UCSD-AML1 (cell line): ENCODE data around the gene GATA2.
A peak's percentile ranks its signal among the peaks of the same experiment; 100 is the strongest.

Experiments used
- DNase-seq: peaks from one replicate; lab custom pipeline; 2025; ENCODE audit not compliant: unreplicated experiment; lab: John Stamatoyannopoulos, UW

The GATA2 gene

GRCh38 chr3:128503164-128503651 lies 10.2 kb upstream of the GATA2 start:
- DNase-seq, result no peak

- no peak for DNase-seq
Observed at GRCh38 chr3:128502712-128503111, 9.7 kb upstream of the GATA2 start.

- DNase-seq, result no peak
Observed at GRCh38 chr3:128501431-128501830, 8.4 kb upstream of the GATA2 start.

- DNase-seq, result no peak
Observed at GRCh38 chr3:128500556-128500955, 7.6 kb upstream of the GATA2 start.

- DNase-seq, result no peak
Observed at GRCh38 chr3:128499724-128500275, 6.8 kb upstream of the GATA2 start.

GRCh38 chr3:128498901-128499530 lies 6.0 kb upstream of the GATA2 start:
- DNase-seq, result no peak

- no peak for DNase-seq
Observed at GRCh38 chr3:128498127-128498626, 5.2 kb upstream of the GATA2 start.

GRCh38 chr3:128497305-128498126 lies 4.5 kb upstream of the GATA2 start:
- no peak for DNase-seq

GRCh38 chr3:128496602-128497304 lies 3.8 kb upstream of the GATA2 start:
- no peak for DNase-seq

GRCh38 chr3:128496019-128496601 lies 3.1 kb upstream of the GATA2 start:
- DNase-seq, result no peak

GRCh38 chr3:128495435-128495970 lies 2.5 kb upstream of the GATA2 start:
- no peak for DNase-seq

GRCh38 chr3:128494367-128494650 lies 1.3 kb upstream of the GATA2 start:
- no peak for DNase-seq

GRCh38 chr3:128493570-128494366 lies 767 bp upstream of the GATA2 start:
- DNase-seq, result no peak

- DNase-seq, result no peak
Observed at GRCh38 chr3:128491941-128492670, 895 bp downstream of the GATA2 start.

GRCh38 chr3:128491691-128491940 lies 1.4 kb downstream of the GATA2 start:
- no peak for DNase-seq

GRCh38 chr3:128490915-128491690 lies 1.9 kb downstream of the GATA2 start:
- DNase-seq, result no peak

- no peak for DNase-seq
Observed at GRCh38 chr3:128490650-128490914, 2.4 kb downstream of the GATA2 start.

- peak; percentile 59 for DNase-seq
Observed at GRCh38 chr3:128489927-128490649, 2.9 kb downstream of the GATA2 start.

- no peak for DNase-seq
Observed at GRCh38 chr3:128489674-128489926, 3.4 kb downstream of the GATA2 start.
